ENCODE results near the gene MTHFR.

MTHFR gene

DNA sequence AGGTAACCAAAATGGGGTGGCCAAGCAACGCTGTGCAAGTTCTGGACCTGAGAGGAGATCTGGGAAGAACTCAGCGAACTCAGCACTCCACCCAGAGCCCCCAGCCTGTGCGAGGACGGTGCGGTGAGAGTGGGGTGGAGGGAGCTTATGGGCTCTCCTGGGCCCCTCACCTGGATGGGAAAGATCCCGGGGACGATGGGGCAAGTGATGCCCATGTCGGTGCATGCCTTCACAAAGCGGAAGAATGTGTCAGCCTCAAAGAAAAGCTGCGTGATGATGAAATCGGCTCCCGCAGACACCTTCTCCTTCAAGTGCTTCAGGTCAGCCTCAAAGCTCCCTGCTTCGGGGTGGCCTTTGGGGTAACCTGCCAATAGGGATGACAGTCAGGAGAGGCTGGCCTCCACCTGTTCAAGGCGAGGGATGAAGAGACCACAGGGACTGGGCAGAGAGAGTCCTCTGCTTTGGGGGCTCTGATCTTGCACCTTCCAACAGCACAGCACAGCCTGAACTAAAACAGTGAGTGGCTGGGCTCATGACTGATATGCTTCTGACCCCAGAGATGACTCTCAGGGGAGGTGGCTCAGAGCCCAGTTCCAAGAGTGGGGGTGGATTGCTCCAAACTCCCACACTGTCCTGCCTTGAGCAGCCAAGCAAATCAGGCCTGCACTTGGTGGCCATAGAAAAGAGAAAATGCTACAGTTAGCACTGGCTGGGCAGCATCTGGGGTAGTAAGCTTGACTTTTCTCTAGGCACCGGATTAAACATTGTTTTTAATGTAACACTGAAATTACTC lies 9.5 kb downstream of the MTHFR start:
- no peak for FAIRE-seq

DNA sequence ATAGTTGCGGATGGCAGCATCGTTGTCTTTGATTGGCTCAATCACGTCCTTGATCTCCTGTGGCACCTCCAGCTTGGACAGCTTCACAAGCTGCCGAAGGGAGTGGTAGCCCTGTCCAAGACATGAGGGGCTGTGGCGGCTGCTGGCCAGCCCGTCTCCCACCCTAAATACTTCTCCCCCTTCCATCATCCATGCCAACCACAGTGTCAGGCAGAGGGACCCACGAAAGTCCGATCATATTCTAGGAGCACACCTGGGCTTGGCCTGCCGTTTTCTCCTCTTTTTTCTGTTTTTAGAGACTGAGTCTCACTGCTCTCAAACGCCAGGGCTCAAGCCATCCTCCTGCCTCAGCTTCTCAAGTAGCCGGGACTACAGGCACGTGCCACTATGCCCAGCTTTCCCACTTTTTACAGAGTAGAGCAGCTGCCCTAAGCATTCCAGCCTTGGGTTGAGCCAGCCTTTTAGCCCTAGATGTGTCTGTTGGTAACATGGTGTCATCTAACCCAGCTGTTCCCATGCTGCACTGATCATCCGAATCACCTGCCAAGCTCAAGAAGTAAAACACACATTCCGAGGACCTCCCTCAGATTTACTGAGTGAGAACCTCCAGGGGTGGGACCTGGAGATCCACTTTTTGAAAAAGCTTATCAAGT lies 10.4 kb downstream of the MTHFR start:
- FAIRE-seq: no peak

DNA sequence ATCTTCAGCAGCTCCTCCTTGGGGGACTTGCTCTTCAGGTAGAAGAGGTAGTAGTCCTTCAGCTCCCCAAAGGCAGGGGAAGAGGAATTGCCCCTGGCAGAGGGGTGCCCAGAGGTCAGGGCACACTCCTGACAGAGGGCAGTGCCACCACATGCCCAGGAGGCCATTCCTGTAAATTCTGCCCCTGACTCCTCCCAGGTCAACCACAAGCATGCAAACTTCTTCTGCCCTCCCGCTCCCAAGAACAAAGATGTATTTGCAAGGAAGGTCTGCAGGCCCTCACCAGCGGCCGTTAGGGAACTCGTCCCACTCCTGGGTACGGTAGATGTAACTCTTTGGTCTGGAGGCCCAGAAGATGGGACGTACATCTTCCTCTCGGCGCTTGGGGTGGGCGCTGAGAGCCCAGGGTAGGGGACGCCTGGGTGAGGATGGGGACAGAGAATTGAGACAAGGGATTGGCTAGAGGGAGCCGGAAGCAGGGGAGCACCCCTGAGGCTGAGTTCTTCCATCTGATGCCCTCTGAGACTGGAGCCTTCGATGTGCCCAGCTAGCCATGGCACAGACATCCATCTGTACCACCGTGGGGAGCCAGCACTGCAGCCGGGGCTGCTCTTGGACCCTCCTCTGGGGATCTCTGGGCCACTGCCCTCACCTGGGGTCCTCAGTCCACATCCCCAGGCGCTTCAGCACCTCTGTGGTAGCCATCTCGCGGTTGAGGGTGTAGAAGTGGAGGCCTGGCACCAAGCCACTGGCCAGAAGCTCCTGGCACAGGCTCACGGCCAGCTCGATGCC lies 11.1 kb downstream of the MTHFR start:
- no peak for FAIRE-seq

DNA sequence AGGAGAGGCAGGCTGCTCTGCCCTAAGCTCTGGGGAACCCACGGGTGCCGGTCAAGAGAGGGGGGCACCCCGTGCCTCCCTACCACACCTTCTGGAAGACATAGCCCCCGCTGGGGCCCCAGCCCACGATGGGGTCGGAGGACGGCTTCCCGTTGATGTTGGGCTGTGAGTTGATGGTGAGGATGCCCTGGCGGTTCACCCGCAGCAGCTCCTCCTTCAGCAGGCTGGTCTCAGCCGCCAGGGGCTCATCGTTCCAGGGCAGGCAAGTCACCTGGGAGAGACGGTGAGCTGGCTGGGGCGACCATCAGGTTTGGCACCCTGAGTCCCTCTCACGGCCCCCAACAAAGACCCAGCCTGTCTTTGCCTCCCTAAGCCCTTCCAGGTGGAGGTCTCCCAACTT lies 11.9 kb downstream of the MTHFR start:
- FAIRE-seq: no peak

DNA sequence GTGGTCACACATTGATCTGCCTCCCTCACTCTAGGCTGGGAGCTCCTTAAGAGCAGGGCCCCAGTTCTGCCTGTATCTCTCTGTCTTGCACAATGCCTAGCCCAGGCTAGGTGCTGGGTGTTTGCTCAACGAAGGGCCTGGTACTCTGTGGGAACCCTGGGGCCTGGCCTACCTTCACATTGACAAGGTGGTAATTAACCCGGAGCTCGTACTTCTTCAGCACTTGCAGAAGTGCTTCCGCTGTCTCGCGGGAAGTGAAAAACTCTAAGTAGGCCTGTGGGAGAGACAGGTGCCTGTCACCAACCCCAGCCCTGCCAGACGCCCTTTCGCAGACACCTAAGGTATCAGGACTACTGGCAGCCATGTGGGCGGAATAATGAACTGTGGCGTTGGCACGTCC lies 13.7 kb downstream of the MTHFR start:
- no peak for FAIRE-seq

DNA sequence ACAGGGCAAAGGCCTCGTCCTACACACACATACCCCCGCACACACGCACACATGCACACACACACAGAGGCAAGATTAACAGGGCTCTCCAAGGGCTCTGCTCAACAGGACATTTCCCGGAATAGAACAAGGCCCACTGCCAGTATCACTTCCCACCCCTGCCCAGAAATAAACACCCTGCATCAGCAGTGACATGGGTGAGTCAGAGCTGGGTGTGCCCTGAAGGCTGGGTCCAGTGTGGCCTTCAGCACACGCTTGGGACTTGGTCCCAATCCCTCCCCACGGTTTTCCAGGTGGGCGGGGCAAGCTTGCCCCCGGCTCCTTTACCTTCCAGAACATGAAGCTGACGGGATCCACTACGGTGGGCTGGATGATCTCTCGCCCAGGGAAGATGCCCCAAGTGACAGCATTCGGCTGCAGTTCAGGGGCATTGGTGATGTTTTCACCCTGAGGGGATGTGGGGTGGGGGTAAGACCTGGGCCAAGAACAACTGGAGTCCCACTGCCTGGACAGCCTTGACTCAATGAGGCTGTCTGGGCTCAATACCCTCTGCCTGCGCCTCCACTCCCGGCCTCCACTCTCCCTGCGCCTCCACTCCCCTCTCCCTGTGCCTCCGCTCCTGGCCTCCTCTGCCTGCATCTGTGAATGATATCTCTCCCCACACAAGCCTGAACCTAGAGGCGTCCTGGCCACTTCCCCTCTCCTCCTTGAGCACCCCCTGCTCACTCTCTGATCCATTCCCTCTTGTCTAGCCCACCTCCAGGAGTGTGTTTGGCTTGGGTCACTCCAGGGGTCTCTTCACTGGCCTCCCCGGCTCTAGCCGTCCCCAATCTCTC lies 14.7 kb downstream of the MTHFR start:
- FAIRE-seq: no peak

DNA sequence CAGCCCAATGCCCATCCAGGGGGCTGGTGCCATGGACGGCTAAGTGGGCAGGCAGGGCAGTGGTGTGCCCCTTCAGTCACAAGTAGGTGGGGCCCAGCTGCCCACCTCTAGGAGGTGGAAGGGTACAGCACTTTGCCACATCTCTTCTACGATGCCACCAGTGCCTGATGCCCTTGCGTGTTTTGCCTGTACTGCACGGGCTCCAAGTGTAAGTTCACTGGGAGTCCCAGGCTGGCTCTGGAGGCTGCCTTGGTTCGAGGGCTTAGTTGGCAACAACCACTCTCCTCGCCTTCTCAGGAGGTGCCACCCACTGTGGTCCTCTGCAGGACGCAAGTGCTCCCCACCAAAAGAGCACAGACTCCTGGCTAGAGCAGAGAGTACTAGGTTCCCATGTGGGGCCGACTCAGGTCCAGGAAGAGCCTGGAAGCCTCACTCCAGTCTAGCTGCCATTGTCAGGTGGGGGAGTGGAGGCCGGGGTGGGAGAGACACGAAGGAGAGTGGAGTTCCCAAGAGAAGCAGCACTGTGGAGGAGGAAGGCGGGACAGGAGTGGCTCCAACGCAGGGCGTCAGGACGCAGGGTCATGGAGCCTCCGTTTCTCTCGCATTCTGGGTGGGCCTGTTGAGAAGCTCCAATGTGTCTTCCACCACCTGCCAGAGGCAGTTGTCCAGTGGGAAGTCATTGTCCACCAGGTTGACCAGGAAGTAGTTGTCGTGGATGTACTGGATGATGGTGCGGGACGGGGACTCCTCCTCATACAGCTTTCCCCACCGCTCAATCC lies 15.5 kb downstream of the MTHFR start:
- no peak for FAIRE-seq

DNA sequence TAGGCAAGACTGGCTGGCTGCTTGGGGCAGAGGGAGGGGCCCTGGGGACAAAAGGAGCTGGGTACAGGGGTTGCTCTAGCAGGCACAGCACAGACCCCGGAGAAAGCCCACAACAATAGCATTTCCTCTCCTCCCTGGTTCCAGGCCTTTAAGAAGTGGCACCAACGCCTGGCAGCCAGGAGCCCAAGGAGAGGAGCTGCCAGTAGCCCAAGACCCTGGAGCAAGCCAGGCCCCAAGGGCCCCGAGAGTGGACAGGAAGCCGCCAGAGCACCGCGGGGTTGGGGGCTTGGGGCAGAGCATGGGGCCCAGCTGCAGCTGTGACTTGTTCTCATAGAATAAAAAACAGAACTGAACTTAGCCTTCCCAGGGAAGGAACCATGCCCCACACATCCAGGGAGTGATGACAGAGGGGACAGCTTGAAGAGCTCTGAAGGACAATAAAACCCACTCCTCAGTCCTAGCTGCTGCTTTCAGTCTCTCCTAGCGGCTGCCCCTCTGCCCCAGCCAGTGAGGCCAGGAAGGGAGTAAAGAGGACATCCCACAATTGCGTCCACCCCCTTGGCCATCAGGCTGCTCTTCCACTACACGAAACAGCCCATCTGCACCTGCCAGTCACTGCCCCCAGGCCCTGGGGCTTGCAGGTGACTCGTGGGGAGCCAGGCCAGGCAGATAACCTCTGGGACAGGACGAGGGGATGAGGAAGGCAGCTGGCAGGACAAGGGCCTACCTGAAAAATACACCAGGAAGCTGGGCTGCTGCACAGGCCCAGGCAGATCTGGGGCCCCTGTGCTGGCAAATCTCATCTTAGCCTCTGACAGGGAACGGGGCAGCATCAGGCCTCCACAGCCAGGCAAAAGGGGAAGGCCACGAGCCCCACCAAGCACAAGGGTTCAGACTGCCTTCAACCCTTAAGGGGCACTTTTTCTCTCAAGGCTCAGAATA lies 16.4 kb downstream of the MTHFR start:
- FAIRE-seq: no peak

DNA sequence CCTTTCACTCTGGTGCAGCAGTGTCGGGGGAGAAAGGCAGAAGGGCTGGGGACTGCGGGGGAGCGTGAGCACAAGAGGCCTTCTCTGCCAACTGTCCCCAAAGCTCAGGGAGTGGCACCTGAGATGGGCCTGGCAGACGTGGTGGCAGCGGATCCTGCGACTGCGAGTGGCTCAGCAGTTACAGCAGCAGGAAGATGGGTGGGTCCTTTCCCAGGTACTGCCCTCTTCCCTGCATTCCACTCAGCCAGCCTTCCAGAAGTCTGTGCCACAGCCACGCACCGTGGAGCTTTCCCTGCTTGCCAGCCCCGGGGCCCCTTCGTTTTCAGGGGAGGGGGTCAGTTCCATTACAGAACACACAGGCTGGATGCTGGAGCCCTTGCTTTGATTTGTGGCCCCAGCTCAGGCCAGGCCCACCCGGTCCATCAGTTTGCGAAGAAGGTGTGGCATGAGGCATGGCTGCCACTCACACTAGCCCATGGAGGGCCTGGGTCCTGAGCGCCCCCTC lies 17.2 kb downstream of the MTHFR start:
- no peak for FAIRE-seq

DNA sequence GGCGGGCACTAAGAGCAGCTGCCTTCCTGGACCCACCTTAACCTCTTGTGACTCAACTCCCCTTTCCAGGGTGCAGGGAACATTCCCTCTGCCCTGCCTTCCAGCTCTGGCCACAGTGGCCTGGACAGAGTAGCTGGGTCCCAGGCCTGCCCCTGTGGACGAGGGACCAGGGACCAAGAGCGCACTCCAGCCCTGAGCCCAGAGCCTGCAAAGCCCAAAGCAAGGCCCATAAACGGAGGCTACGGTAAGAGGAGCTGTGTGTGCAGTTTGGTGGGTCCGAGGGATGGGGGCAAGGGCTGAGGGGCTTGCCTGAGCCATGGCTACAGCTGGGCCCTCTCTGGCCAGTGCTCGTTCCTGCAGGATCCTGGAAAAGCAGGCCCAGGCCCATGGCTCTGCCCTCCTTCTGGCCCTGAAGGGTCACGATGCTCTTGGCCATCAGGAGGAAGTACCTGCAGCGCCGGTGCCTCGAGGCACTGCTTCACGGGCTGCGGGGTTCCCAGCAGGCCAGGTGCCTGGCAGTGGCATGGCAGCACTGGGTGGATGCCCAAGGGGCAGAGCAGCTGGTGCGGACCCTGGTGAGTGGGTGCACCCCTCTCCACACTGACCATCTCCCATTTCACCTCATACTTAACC lies 17.8 kb downstream of the MTHFR start:
- FAIRE-seq: no peak

DNA sequence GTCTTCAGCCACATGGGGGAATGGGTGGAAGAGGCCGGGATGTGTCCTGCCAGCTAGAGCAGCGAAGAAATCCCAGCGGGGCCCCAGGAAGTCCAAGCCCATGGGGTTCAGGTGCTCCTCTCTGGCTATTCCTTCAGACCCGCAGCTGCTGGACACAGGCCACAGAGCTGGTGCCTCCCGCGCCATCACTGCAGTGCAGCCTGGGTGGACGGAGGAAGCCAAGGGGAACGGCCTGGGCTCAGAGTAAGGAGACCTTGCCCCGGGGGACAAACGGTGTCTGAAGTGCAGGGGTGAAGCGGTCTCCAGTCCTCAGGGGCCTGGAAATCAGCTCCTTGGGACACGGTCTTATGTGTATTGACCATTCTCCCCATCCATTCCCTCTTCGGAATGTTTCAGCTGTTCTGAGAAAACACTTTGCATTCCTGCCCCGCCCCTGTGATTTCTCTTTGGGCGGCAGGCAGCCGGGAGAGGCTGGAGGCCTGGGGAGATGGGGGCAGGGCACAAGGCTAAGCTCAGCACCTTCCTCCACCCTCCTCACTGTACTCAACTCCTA lies 18.4 kb downstream of the MTHFR start:
- no peak for FAIRE-seq

DNA sequence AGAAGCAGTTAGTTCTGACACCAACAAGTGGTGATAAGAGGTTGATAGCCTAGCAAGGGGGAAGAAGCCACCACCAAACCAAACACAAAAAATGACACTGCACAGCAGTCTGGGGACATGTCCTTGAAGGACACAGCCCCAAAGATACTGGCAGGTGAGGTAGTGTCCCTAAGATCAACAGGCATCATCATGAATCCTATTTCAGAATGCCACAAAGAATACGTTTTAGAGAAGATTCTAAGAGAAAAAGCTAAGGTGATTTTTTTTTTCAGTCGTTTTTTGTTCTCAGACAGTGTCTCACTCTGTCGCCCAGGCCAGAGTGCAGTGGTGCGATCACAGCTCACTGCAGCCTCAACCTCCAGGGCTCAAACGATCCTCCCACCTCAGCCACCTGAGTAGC lies 19.6 kb downstream of the MTHFR start:
- FAIRE-seq: no peak

DNA sequence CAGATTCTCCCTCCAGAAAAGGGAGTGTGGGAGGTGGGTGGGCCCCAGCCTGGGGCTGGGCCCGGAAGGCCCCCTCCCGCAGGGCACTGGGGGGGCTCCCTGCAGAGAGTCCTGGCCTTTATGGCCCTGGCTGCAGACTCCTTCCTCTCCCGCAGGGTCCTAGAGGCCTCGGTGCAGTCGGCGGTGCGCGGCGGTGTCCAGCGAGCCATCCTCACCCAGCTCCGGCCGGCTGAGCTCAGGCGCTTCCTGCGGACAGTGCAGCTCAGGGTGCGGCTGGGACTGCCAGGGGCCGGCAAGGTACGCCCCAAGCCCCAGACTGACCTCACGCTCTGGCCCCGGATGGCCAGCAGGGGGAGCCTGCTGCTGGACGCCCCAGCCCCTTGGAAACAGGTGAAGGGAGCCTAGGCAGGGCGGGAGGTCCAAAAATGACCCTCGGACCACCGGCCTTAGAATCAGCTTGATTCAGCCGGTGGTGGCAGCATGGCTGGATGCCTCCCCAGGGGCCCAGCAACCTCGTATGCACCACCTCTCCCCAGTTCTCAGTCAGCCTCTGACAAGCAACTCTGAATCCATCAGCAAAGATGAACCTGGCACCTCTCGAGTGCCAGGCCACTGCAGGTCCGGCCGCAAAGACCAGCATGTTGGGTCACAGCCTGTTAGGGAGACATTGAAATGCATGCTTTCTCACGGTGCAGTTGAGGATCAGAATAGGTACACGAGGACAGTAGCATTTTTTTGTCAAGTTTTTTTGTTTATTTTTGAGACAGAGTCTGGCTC lies 20.6 kb downstream of the MTHFR start:
- FAIRE-seq: no peak

DNA sequence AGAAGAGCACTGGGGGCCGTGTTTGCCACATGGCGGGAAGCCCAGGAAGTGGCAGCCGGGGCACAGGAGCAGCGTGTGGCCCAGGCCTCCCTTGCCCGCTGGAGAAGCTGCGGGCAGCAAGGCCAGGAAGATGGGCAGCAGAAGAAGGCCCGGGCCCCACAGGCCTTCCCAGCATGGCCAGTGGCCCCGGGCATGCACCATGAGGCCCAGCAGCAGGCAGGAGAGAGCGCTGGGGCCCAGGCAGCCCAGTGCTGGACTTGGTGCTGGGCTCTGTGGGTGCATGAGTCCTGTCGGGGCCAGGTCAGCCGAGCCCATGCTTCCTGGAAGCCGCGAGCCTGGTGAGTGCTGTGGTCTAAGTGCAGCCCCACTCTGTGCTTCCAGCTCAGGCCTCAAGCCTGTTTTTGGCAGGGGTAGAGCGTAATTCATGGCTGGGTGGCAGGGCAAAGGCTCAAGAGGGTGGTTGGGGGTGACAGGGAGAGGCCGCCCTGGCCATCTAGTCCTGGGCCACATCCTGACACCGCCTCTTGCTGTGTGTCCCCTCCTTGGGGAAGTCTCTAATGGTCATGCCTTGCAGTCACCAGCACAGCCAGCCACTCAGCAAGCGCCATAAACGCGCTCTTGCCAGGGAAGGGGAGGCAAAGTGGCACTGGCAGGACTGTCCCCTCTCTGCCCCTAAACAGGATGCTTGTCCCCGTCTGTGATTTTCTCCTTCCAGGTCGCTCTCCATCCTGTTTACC lies 21.3 kb downstream of the MTHFR start:
- FAIRE-seq: no peak

DNA sequence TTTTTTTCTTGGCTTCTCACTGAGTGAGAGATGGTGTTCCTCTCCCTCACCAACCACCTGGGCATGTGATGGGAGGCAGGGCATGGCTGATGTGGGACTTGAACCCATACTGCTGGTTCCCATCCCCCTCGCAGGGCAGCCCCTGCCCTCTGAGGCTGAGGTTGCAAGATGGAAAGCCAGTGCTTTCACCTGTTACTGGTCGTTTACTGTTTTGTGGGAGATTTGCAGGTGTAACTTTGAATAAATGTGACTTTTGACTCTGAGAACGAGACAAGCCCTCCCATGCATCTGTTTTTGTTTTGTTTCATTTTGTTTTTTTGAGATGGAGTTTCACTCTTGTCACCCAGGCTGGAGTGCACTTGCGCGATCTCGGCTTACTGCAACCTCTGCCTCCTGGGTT lies 22.2 kb downstream of the MTHFR start:
- FAIRE-seq: no peak

DNA sequence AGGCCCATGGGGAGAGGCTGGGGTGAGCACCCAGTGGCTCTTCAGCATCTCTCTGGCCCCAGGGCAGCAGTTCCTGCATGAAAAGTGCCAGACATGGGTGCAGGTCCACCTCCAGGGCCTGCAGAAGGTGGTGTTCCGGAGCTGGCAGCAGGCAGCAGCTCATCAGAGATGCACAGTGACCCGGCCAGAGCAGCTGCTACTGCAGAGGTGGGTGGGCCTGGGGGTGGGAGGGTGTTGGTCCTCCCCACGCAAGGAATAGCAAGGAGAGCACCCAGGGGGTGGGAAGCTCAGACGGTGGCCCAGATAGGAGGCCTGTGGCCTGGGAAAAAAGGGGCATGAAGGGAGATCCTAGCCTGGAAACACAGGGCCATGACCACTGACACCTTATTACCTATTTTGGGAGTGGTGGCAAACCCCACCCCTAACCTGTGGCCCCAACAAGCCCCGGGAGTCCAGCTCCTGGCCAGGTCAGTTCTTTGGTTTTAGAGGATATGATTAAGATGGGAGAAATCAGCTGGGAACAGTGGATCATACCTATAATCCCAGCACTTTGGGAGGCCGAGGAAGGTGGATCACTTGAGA lies 23.5 kb downstream of the MTHFR start:
- FAIRE-seq: no peak

DNA sequence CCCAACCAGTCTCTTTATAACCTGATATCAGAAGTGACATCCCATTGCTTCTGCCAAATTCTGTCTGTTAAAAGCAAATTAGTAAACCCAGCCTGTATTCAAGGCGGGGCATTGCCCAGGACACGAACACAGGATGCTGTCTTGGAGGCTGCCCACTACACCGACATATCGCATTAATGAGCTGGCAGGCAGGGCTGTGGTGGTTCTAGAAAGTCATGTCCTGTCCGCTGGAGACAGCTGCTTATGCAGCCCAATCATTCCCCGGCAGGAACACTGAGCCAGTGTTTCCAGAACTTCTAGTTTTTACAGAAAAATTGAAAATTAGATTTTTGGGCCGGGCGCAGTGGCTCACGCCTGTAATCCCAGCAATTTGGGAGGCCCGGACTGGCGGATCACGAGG lies 24.5 kb downstream of the MTHFR start:
- FAIRE-seq: no peak
